HG03575 (cell line): ENCODE measurements around the gene CDH23.

Source experiments
- ATAC-seq: cut with Tn5 transposase; IDR thresholded peaks from one replicate; pipeline ENCODE4 v1.9.1; 2021; ENCODE audit not compliant: unreplicated experiment, insufficient number of reproducible peaks, low FRiP score; ENCODE audit errors: extremely low read depth

The CDH23 gene

GRCh38 chr10:71615538-71616329 is 219.0 kb downstream of the CDH23 start:
- ATAC-seq = no peak

DNA sequence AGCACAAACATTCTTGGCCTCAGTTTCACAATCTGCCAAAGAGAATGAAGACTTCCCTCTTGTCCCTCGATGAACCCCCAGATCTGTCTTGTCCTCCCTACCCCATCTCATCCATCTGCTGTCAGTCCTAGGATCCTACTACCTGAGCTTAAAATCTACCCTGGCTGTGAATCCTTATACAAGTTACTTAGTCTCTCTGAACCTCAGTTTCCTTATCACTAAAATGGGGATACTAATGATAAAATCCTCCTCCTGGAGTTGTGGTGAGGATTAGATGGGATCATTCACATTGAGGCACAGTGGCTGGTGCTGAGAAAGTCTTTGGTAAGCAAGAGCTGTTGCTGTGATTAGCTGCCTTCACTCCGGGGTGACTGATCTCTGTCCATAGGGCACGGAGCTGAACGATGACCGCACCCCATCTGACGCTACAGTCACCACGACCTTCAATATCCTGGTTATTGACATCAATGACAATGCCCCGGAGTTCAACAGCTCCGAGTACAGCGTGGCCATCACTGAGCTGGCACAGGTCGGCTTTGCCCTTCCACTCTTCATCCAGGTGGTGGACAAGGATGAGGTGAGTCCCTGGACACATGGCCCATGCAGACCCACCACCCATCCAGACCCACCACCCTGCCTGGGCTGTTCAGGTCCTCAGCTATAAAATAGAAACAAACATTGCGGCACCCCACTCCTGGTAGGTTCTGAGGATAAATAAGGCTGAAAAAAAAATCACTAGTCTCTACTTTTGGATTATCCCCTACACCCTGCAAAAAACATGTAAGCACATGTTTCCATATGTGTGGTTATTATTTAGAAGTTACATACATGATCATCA is 220.3 kb downstream of the CDH23 start:
- ATAC-seq = no peak

DNA sequence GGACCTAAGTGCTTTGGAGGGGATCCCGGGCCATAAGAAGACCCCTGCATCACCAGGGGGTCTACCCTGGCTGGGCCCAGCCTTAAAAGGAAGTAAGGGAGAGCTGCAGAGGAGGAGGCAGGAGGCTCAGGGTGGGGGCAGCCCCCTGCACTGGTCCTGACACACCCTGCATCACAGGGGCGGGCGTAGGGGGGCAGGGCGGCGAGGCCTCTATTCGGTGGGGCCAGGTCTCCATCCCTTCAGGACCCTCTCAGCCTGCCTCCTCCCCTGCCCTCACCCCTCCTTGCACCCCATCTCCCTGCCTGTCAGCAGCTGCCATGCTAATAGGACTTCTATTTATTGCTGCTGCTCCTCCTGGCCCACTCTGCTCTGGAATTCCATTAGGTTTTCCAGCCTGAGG is 221.5 kb downstream of the CDH23 start:
- no peak for ATAC-seq

- no peak for ATAC-seq
Observed at GRCh38 chr10:71618598-71618997, 221.9 kb downstream of the CDH23 start.

- ATAC-seq = no peak
Observed at GRCh38 chr10:71620642-71621041, 223.9 kb downstream of the CDH23 start.

GRCh38 chr10:71621231-71622153 is 224.8 kb downstream of the CDH23 start:
- no peak for ATAC-seq

DNA sequence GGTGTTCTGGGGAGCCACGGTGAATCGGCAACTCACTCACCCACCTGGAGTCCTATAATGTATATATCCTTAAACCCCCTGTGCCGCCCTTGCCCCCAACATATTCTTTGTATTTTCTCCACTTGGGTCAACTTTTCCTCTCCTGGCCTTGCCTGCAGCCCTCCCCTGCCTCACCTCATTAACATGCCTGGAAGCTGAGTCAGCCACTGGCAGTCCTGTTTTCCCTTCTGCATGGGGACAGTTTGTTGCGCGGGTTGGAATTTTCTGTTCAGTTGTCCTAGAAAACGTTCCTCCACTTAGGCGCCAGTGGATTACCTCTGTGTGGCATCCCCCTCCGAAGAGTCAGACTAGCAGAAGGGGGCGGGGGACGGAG is 225.4 kb downstream of the CDH23 start:
- ATAC-seq = no peak

DNA sequence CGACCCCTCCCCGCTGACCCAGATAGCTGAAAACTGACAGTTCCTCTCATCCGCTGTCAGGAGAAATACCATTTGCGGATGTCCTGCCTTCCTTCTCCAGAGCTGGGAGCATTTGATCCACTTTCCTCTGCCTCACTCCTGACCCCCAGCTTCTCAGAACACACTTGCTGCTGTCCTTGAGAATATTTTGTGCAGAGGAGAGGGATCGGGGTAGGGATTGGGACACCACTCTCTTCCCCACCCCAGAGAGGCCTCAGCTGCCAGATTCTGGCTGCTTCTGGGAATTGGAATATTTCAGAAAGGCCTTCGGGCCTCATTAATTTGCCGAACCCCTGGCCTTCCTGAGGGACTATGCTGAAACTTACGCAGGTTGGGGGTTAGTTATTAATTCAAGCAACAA is 225.9 kb downstream of the CDH23 start:
- ATAC-seq = no peak

- no peak for ATAC-seq
Observed at GRCh38 chr10:71623098-71623985, 226.6 kb downstream of the CDH23 start.

- ATAC-seq = no peak
Observed at GRCh38 chr10:71623986-71624291, 227.2 kb downstream of the CDH23 start.

DNA sequence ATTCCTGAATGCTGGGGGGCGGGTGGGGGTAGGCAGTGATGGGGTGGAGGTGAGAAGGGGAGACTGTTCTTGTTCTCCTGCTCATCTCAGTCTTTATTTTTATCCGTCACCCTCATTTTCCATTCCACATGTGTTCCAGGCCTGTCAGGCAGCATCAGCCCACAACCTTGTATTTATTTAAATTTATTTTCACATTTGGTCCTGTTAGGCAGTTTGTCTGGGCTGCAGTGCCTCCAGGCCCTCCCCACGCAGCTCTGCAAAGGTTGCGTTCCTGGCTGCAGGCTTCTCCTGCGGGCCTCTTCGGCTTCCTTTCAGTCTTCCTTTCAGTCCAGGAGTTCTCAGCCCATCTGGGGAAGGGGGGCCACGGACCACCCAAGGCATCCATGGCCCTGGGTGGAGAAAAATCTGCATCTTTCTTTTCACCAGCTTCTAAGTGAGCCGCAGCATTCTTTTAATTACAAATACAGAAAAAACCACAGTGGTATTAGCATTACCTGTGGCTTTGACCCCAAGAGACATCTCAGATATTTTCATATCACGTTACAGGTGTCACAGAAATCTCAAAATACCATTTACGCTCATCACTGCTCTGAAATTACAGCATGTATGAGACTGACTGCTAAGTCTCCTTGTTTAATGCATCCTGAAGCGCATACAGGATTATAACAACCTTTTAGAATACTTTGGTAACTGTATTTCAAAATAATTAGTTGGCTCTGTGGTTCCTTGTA is 228.9 kb downstream of the CDH23 start:
- ATAC-seq = no peak

- no peak for ATAC-seq
Observed at GRCh38 chr10:71627230-71627939, 230.7 kb downstream of the CDH23 start.

GRCh38 chr10:71627956-71628355 is 231.2 kb downstream of the CDH23 start:
- no peak for ATAC-seq

- no peak for ATAC-seq
Observed at GRCh38 chr10:71629131-71629530, 232.4 kb downstream of the CDH23 start.

- no peak for ATAC-seq
Observed at GRCh38 chr10:71630168-71630567, 233.4 kb downstream of the CDH23 start.

- ATAC-seq = no peak
Observed at GRCh38 chr10:71631007-71631861, 234.5 kb downstream of the CDH23 start.
